ENCODE data around the gene ACKR1.

ACKR1 gene, protein sequence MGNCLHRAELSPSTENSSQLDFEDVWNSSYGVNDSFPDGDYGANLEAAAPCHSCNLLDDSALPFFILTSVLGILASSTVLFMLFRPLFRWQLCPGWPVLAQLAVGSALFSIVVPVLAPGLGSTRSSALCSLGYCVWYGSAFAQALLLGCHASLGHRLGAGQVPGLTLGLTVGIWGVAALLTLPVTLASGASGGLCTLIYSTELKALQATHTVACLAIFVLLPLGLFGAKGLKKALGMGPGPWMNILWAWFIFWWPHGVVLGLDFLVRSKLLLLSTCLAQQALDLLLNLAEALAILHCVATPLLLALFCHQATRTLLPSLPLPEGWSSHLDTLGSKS

DNA sequence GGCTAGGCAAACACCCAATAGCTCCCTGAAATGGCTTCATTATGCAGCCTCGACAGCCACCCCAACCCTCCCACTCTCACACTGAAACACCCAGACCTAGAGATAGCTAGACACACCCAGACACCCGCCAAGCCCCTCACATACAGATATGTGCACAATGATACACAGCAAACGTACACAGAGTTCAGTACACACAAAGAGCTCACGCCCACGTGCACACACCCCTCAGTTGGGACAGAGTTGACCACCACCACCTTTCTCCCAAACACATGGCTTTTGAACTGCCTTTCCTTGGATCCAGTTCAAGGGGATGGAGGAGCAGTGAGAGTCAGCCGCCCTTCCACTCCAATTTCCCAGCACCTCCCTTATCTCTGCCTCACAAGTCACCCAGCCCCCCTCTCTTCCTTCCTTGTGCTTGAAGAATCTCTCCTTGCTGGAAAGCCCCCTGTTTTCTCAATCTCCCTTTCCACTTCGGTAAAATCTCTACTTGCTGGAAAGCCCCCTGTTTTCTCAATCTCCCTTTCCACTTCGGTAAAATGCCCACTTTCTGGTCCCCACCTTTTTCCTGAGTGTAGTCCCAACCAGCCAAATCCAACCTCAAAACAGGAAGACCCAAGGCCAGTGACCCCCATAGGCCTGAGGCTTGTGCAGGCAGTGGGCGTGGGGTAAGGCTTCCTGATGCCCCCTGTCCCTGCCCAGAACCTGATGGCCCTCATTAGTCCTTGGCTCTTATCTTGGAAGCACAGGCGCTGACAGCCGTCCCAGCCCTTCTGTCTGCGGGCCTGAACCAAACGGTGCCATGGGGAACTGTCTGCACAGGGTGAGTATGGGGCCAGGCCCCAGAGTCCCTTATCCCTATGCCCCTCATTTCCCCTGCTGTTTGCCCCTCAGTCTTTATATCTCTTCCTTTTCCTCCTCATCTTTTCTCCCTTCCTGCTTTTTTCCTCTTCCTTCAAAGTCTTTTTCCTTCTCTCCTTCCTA is at the start of gene ACKR1:
Gene ACKR1 (plus strand): TSS at position 715 of the 981 bp plus-strand sequence. CDS start 85 bp downstream, at position 800.
- no peak for DNase-seq (ENCODE audit: low spot score)

DNA sequence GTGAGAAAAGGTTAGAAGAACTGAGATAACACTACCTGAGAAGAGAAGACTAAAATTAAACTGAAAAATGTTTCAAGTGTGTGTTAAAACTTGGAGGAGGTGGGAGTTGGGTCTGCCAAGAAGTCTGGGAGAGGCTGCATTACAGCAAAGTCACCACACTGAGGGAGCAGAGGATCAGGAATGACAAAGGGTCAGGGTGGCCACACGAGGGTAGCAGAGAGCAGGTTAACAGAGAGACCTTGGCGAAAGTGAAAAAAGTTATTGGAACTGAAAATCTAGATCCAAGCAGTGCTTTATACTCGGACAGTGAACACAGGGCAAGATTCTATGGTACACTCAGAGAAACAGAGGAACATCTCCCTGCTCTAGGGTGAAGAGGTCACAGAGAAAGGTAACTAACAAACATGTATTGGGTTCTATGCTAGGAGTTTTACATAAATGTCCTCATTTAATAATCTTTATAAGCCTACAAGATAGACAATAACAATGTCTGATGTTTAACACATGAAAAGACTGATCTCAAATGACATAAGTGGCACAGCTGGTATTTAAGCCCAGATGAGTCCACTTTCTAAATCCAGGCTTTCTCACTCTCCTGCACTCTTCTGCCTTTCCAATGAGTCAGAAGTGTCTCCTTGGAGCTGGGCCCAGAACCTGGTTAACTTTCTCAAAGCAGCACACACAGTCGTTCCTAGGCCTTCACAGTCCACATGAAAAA is 43.5 kb upstream of the ACKR1 start:
- peak; percentile 87 for DNase-seq (ENCODE audit: low spot score)

DNA sequence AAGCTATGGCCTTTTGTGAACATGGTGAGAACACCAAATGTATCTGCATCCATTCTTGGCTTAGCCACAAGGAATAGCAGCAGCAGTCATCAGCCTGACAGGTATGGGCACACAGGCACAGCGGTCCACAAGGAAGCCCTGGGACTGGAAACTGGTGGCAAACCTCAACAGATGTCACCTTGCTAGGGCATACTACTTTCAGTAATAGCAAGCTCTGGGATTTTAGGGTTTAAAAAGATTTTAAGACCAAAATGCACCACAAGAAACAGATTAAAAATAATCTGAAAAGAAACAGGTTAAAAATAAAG is 43.0 kb upstream of the ACKR1 start:
- DNase-seq (ENCODE audit: low spot score), result no peak

DNA sequence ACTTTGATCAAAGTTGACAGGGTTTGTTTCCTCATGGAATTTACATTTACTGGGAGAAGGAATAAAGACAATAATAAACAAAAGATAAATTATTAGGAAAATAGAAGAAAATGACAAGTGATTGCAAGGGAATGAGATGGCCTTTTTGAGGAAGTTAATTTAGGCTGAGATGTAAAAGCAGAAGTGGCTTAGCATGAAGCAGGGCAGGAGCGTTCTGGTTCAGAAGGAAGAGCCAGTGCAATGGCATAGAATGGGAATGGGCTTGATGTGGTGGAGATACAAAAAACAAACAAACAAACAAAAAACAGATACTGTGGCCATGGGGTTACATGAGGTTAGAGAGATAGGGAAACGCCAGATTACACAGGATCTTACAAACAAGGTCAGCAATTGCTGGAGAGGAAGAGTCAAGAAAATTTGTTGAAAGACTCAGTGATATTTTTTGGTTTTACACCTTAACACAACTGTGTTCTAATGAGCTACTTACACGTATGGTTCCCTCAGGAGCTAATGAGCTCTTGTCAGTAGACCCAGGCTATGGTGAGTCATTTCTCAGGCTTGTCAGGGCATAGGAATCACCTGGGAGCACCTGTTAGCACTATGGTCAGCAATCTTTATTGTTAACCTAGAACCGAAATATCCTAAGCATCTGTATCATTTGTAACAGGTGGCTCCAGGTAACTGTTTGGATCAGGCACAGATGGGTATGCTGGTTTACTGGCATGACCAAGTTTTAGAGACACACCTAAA is 42.0 kb upstream of the ACKR1 start:
- no peak for DNase-seq (ENCODE audit: low spot score)

DNA sequence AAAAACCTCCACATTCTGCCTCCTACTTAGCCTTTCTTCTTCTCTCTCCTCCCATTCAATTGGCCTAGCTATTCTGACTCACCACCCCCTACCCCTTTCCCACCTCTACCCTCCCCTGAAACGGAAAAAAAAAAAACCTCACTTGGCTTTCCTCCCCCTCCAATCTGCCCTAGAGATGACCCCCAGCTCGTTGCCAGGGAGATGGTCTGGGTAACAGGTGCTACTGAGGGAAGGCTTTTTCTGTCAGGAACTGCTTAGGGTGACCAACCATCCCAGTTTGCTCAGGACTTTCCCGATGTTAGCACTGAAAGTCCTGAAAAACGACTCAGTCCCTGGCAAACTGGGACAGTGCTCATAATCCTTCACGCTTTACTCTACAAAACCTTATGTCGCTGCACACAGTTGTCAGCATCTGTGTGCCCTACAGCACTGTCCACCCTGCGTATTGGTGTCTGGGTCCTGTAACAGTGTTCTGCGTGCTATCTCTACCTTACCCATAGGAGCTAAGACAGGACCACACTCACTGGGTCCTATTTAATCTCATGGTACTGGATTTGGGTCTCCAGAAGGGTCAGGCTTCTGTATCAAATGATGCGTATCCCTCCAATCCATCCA is 41.0 kb upstream of the ACKR1 start:
- no peak for DNase-seq (ENCODE audit: low spot score)

DNA sequence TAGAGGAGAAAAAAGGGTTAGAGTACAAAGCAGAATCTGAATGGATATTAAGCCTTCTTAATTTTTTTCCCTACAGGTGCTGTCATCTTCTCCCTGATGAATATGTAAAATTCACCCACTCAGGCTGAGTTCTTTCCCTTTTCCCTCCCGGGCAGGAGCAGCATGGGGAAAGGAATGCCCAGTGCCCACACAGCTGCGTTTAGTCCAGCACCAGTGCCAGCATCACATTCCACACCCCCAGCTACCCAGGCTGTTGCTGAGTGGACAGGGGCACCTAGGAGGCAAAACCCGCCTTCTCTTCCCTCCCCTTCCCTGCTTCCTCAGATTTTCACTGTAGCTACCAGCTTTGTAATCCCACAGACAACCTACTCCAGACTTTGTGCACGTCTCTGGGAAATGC is 36.6 kb upstream of the ACKR1 start:
- DNase-seq (ENCODE audit: low spot score), result no peak

DNA sequence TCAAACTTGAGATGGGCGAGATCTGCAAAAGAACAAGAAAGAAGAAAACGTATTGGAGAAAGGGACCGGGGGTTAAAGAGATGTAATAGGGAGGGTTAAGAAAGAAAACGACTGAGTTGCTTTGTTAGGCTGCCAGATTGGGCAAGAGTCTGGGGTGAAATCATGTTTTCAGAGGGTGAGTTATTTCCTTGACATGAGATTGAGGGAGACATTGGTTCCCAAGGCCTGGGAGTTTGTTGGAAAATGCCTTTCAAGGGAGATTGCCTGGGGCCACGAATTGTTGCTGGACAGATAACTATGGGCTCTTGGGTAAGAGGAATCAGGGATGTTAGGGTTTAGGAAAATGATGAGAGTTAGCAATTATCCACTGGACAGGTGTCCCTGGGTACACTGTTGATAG is 34.0 kb upstream of the ACKR1 start:
- no peak for DNase-seq (ENCODE audit: low spot score)

DNA sequence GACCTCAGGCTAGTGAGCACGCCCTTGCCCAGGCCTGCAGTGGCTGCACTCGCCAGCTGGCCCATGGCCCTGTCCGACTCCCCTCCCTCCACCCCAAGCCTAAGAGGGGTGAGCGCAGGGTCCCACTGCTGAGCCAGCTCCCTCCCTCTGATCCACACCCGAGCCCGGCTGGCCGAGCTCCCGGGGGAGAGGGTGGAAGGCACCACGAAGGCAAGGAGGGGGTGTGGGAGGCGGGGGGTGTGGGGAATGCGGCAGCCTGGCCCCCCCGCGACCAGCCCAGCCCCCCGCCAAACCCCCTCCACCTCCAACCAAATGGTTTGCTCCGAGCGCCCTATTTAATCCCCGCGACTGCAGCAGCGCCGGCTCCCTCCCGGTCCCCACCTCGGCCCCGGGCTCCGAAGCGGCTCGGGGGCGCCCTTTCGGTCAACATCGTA is 33.4 kb upstream of the ACKR1 start, which contains the start of gene CADM3:
Gene CADM3 (plus strand): TSS at position 362 of the 434 bp plus-strand sequence. CDS start 151 bp downstream, outside the sequence.
- DNase-seq (ENCODE audit: low spot score), result no peak

DNA sequence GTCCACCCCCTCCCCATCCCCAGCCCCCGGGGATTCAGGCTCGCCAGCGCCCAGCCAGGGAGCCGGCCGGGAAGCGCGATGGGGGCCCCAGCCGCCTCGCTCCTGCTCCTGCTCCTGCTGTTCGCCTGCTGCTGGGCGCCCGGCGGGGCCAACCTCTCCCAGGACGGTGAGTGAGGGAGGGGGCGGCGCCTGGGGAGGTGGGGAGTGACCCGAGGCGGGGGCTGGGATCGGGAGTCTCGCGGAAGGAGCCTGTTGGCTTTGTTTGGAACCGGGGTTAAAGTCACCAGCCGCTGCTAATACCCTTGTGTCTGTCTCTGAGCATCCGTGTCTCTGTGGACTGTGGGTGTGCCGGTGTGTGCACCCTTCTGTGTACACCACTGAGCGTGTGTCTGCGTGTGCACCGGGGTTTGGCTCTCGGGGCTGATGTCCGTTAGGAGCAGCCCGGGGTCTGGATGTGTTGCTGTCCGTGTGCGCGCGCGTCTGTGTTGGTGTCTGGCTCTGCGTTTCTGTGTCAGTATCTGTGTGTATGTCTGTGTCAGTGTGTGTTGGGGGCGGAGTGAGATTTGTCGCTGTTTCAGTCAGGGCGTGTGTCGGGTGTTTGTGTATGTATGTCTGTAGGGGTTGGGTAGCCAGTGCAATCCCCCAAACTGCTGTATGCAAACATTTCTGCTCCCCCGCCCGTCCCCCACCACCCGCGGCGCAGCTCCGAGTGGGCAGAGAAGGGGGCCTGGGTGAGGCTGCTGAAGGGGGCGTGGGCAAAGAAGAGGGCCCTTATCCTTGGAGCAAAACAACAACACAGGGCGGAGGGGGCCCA is 32.8 kb upstream of the ACKR1 start:
- no peak for DNase-seq (ENCODE audit: low spot score)

DNA sequence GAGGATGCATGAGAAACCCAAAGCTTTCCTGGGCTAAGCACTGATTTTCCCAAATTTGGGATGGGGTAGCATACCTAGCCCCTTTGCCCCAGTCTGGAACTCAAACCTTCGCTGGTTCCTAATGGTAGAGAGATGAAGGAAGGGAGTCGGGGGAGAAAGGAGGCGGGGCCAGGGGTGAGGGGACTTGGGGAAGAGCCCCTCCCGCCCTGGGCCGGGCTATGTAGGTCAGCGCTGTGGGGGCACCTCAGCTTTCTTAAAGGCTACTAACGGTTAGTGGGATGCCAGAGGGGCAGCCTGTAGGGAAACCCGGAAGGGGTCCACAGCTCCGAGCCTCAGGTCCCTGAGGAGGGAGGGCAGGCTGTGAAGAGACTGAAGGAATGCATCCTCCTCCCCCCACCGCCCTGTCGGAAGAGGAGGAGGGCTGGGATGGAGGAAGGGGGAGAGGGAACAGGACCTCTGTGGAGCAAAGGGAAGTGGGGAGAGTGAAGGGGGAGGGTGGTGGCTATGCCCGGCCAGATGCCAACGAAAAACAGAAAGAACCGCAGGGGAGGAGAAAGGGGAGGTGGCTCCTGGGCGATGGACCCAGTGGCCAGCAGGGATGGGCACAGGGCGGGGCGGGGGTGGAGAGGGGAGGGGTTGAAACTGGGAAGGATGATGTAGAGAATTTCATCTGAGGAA is 31.9 kb upstream of the ACKR1 start:
- DNase-seq (ENCODE audit: low spot score), result no peak

DNA sequence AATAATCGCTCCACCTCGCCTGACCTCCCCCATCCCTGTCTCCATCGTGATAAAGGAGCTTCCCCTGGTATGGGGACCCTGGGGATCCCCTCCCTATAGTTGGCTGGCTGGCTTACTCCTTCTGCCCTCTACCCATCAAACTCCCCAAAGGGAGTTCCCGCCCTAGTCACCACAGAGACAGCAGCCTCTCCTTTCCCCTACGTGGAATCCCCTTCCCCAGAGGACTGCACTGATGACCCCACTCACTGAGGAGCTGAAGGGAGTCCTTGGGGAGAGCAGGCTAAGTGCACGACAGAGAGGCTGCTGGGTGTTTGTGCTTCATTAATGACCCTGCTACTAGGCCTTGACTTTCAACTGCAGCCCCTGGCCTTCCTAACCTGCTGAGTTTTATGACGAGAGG is 31.4 kb upstream of the ACKR1 start:
- no peak for DNase-seq (ENCODE audit: low spot score)

DNA sequence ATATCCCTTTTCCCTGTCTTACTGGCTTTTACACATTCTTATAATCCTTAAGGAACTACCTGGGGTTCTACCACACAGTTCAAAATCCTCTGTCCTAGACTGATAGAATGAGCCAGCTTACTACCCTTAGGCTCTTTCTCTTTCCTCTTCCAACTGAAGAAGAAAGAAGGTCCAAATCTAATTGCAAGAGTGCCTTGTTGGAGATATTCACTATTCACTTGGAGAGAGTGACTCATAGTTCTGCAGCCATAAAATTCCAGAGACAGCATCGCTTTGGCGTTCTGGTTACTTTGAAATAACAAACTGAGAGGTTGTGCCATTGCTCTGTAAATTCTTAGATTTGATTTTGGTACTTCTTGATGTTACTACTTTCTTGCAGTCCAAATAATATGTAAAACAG is 29.1 kb upstream of the ACKR1 start:
- DNase-seq (ENCODE audit: low spot score), result no peak

DNA sequence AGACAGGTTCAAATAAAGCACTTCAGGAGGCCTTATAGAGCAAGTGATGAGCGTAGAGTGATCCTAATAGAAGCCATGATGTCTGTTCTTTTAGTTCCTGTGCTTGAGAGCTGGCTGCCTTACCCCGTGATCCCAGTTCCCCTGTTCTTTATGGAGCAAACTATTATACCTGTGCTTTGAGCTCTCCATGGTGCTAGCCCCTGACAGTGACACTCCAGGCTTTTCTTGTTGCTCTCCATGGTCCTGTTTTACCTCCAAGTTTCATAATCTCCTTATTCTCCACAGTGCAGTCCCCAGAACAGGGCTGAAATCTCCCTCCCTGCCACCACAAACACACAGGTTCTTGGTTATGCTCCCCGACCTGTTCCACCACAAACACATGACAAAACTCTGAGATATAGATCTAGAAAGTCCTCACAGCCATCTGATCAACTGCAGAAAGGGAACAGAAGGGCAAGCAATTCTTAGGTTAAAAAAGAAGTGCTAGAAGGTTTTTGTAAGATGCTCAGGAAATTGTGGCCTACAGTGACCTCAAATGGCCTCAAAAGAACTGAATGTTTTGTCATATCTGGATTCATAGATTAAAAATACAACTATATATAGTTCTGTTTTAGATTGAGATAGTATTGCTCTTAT is 27.3 kb upstream of the ACKR1 start:
- peak; percentile 71 for DNase-seq (ENCODE audit: low spot score)

DNA sequence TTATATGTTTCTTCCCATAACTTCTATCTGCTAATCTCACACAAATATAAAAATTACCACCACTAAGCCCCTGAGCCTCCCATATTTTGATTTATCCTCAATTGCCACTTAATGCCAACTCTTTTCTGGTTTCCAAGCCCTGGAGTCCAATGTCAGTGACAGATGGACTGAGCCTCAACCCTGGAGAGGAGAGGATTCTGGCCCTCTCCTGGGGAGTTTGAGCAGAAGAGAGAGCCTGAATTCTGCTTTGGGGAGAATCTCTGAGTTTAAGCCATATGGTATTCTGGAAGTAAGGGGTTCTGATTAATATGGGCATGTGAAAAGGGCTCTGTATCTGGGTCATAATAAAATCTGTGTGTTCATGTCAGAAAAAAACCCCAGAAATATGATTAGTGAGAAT is 24.8 kb upstream of the ACKR1 start:
- no peak for DNase-seq (ENCODE audit: low spot score)

DNA sequence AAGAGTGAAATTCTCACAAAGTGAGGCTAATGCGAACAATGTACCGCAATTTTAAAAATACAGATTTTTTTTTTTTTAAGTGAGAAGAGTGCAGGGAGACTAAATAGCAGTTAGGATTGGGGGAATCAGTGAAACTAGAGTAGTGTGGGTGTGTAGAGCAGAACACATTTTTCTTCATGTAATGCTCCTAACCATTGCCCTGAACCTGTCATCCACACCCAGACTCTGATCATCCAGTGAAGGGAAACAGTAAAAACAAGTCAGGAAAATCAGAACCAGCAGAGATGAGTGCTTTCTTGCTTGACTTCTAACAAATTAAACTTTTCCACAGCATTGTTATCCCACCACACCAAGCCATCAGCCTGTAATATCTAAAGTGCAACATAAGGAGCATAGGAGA is 24.2 kb upstream of the ACKR1 start:
- DNase-seq (ENCODE audit: low spot score), result no peak

DNA sequence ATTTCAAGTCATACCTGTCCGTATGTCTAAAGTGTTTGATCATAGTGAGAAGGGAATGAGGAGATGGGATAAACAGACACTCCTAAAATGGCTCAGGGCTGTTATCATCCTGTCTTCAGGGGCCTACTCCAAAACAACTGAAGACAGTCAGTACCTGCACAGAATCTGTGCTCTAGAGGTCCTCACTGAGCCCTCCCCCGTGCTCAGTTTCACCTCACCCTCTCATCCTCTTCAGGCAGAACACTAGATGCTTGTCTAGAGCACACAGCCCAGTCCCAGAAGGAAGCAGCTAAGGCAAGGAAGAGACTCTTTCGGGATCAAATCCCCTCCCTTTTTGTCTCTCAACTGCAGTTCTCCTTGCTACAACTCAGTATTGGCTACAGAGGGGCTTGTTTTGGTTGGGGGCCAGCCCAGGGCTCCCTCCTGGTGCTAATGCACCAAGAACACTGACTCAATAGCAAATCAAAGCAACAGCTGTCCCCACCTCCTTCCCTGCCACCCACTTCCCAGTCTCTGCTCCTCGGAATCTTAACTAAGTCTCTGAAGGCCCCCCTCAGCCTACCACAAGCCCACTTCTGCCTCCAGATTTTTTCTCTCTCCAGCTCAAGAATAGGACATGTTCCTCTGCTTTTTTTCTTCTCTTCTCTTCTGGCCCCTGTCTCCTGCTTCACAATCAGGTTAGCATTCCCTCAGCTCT is 23.2 kb upstream of the ACKR1 start:
- no peak for DNase-seq (ENCODE audit: low spot score)

DNA sequence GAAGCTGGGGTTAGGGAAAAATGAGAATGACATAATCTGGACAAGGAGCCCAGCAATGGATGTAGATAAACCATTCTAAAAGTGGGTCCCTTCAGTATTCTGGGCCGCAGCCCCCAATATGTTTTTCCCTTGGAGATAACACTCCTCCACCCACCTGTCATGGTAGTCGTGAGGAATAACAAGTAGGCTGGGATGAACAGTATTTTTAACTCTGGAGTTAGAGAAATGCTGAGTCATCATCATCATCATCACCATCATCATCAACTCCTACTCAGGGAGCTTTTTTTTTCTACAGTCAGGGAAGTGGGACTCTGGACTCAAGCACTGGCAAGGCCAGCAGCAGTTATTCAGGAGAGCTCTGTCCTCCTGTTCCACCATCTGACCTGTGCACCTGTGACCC is 20.5 kb upstream of the ACKR1 start:
- no peak for DNase-seq (ENCODE audit: low spot score)

DNA sequence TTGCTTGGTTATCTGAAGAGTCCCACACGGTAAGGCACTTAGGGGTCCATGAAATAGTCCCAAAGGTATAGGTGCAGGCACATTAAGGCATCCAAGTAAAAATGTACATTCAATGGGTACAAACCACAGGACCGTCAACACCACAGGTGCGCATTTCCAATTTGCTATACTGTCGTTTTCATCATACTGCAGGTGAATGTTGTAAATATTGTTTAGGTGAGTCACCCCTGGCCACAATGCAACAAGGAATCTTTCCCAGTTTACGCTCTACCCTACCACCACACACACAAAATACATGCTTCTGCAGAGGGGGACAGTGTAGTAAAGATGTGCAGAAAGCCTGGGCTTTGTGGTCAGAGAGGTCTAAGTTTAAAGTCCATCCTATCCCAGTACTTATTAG is 19.6 kb upstream of the ACKR1 start:
- no peak for DNase-seq (ENCODE audit: low spot score)

DNA sequence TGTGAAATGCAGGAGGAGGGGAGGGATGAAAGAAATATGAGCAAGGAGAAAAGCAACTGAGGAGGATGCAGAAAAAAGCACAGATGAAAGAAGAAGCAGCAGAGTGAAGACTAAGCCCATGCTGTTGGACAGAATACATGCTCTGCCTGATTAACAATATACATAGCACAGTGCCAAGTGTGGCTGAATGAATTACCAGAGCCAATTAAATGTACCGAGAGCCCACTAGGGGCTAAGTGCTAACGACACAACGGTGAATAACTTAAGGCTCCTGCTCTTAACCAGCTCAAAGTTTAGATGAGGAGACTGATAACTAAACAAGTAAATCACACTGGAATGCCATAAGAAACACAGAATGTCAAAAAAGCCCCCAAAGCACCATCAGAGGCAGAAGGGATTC is 17.6 kb upstream of the ACKR1 start:
- peak; percentile 36 for DNase-seq (ENCODE audit: low spot score)
